Inflammatory macrophage treated with lipopolysaccharide for 4 hours (primary cell): ENCODE data around the gene STK11IP.
"Not testable (repeated sequence)": the region's sequence is repeated elsewhere in the genome, so short reads cannot be mapped to it uniquely, and the experiment has no call there.

ENCODE experiments used
- DNase-seq: peaks from one replicate; pipeline ENCODE4 v3.0.0-alpha.2; 2020

Gene STK11IP

GRCh38 chr2:219636941-219637841 is 39.5 kb downstream of the STK11IP start:
- no peak for DNase-seq

- DNase-seq, result no peak
These were observed 40.2 kb downstream of the STK11IP start for GRCh38 chr2:219637842-219638185.

GRCh38 chr2:219638217-219638947 is 40.7 kb downstream of the STK11IP start:
- no peak for DNase-seq

GRCh38 chr2:219638948-219639755 is 41.5 kb downstream of the STK11IP start:
- no peak for DNase-seq

- DNase-seq, result no peak
These were observed 43.9 kb downstream of the STK11IP start for GRCh38 chr2:219641390-219642068.

GRCh38 chr2:219642069-219642454 is 44.4 kb downstream of the STK11IP start:
- no peak for DNase-seq

- peak; percentile 94 for DNase-seq
These were observed 44.9 kb downstream of the STK11IP start for GRCh38 chr2:219642465-219643083.

GRCh38 chr2:219643084-219643473 is 45.4 kb downstream of the STK11IP start:
- no peak for DNase-seq

GRCh38 chr2:219643788-219644398 is 46.2 kb downstream of the STK11IP start:
- DNase-seq, result no peak

GRCh38 chr2:219644801-219645480 is 47.3 kb downstream of the STK11IP start:
- no peak for DNase-seq

GRCh38 chr2:219645631-219646527 is 48.2 kb downstream of the STK11IP start:
- DNase-seq, result no peak

GRCh38 chr2:219648176-219648575 is 50.5 kb downstream of the STK11IP start:
- no peak for DNase-seq

- DNase-seq, result no peak
These were observed 51.3 kb downstream of the STK11IP start for GRCh38 chr2:219648963-219649362.

- DNase-seq, result no peak
These were observed 53.0 kb downstream of the STK11IP start for GRCh38 chr2:219650426-219651248.

GRCh38 chr2:219651656-219652055 is 54.0 kb downstream of the STK11IP start:
- not testable (repeated sequence) for DNase-seq

- DNase-seq, result no peak
These were observed 58.9 kb downstream of the STK11IP start for GRCh38 chr2:219656526-219656925.

- no peak for DNase-seq
These were observed 60.7 kb downstream of the STK11IP start for GRCh38 chr2:219658196-219658846.

- no peak for DNase-seq
These were observed 61.2 kb downstream of the STK11IP start for GRCh38 chr2:219658874-219659273.
